ENCODE measurements around the gene PADI6. TPM values are rescaled to one million over a fixed set of nuclear protein-coding genes. Genes with fewer than 3 reads are reported as not detected.

The PADI6 gene
- polyA plus RNA-seq, 1 of the 3 experiments (the other 2 are of a cell fraction): not detected

DNA sequence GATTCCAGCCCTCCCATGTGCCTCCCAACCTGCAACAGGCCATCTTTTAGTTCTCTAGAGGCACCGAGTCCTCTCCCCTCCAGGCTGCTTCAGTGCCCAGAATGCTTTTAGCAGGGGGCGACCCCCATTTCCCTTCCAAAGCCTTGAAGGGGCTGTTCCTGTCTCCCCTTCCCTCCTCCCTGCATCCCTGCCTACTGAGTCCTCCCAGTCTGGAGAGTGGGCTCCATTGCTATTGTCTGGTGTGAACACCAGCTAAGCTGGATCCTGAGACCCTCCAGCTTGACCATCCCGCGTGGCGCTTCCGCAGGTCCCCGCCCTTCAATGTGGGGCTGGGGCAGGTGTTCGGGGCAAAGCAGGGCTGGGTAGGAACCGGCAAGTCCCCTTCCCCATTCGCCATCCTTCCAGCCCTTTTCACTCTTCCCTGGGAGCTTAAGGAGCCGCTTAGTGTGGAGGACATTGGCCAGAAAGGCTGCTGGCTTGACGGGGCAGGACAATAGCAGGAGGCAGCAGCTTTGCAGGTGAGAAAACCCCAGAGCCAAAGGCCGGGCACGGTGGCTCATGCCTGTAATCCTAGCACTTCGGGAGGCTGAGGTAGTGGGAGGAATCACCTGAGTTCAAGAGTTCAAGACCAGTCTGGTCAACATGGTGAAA lies 32.2 kb downstream of the PADI6 start (continued):
- no peak for TF ChIP-seq TEAD4 (IDR thresholded peaks at IDR 0.05; ENCODE audit: borderline replicate concordance, insufficient read depth)
- no peak for TF ChIP-seq FOXJ3 (CRISPR knock-in tag; IDR thresholded peaks at IDR 0.05)
- TF ChIP-seq, protein P1, sequence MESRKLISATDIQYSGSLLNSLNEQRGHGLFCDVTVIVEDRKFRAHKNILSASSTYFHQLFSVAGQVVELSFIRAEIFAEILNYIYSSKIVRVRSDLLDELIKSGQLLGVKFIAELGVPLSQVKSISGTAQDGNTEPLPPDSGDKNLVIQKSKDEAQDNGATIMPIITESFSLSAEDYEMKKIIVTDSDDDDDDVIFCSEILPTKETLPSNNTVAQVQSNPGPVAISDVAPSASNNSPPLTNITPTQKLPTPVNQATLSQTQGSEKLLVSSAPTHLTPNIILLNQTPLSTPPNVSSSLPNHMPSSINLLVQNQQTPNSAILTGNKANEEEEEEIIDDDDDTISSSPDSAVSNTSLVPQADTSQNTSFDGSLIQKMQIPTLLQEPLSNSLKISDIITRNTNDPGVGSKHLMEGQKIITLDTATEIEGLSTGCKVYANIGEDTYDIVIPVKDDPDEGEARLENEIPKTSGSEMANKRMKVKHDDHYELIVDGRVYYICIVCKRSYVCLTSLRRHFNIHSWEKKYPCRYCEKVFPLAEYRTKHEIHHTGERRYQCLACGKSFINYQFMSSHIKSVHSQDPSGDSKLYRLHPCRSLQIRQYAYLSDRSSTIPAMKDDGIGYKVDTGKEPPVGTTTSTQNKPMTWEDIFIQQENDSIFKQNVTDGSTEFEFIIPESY (IDR thresholded peaks at IDR 0.05; ENCODE audit: borderline replicate concordance, low read depth): no peak
- TF ChIP-seq GABPA (IDR thresholded peaks at IDR 0.05; ENCODE audit: low read depth): no peak
- TF ChIP-seq EP300 (IDR thresholded peaks at IDR 0.05; ENCODE audit: borderline replicate concordance in 1 of 2, low read depth in 1 of 2, low read length in 1 of 2): no peak
- TF ChIP-seq SMC3 (IDR thresholded peaks at IDR 0.05; ENCODE audit: low read depth, low read length): no peak
- no peak for TF ChIP-seq RXRA (IDR thresholded peaks at IDR 0.05; ENCODE audit: borderline replicate concordance, low read depth)

DNA sequence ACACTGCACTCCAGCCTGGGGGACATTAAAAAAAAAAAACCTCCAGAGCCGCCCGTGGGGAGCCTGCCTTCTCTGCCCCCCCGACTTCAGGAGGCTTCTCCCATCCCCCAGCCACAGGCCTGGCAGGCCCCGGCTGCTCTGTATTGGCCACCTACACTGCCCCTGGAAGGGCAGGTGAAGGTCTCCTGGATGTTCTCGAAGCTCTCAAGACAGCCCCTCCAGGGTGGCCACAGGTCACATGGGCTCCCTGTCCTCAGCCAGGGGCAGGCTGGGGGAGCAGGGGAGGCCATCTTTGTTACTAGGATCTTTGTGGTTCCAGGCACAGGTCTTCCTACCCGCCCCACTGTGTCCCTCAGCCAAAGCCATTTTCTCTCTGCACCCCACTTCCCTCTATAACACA lies 32.8 kb downstream of the PADI6 start:
- DNase-seq: no peak
- H3K9me3 ChIP-seq: no peaks in the 10 kb centered on the region
- TF ChIP-seq, protein P2, sequence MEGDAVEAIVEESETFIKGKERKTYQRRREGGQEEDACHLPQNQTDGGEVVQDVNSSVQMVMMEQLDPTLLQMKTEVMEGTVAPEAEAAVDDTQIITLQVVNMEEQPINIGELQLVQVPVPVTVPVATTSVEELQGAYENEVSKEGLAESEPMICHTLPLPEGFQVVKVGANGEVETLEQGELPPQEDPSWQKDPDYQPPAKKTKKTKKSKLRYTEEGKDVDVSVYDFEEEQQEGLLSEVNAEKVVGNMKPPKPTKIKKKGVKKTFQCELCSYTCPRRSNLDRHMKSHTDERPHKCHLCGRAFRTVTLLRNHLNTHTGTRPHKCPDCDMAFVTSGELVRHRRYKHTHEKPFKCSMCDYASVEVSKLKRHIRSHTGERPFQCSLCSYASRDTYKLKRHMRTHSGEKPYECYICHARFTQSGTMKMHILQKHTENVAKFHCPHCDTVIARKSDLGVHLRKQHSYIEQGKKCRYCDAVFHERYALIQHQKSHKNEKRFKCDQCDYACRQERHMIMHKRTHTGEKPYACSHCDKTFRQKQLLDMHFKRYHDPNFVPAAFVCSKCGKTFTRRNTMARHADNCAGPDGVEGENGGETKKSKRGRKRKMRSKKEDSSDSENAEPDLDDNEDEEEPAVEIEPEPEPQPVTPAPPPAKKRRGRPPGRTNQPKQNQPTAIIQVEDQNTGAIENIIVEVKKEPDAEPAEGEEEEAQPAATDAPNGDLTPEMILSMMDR (IDR thresholded peaks at IDR 0.05): no peak
- H3F3A ChIP-seq (replicated peaks; ENCODE audit: insufficient read depth): peaks cover 6% of the 10 kb centered on the region
- H3K4me3 ChIP-seq (ENCODE audit: low read depth in 2 of 2, low read length in 1 of 2): no peak overlapping the region
- ChIA-PET POLR2A (no interaction called here), CTCF (interaction anchor here (0.9 to 2.8 kb wide), 6 partner anchors 9 to 279 kb away, joined by 3 to 11 read pairs (median 6); no protein-coding TSS in a partner anchor)
- peaks cover 0 to 8% of the 10 kb centered on the region in 2 experiments; a peak in 1 of 4 replicates for H3K4me1 ChIP-seq (ENCODE audit: control insufficient read depth in 1 of 2, insufficient read depth in 2 of 2, low read depth in 1 of 2, low read length in 1 of 2)
- no peak overlapping the region for H3K9ac ChIP-seq
- WGBS (ENCODE audit: low lambda C conversion rate): 68% methylated on average over 3 of the region's 6 CpGs
- H3K4me2 ChIP-seq: no peak overlapping the region
- no peaks in the 10 kb centered on the region; the same call in 1 of the 2 replicates for H4K20me1 ChIP-seq (ENCODE audit: insufficient read depth)
- no peaks in the 10 kb centered on the region for H3K9me2 ChIP-seq
- no peak overlapping the region for H3K27ac ChIP-seq (ENCODE audit: low read depth in 2 of 2, low read length in 1 of 2)
- H3K36me3 ChIP-seq (replicated peaks in 1 of 2; ENCODE audit: control insufficient read depth in 1 of 2, insufficient read depth in 2 of 2, low read length in 1 of 2): peaks cover 6 to 26% of the 10 kb centered on the region in 2 experiments
- no peaks in the 10 kb centered on the region for H3K79me2 ChIP-seq (ENCODE audit: insufficient read depth)
- no peak overlapping the region for H2AFZ ChIP-seq (ENCODE audit: low read depth)
- no peaks in the 10 kb centered on the region for H3K27me3 ChIP-seq (ENCODE audit: insufficient read depth)
